Urothelium cell line (cell line): Measurements from ENCODE around the gene IL2RA.

ENCODE experiments used
- DNase-seq: peaks from one replicate; pipeline ENCODE4 v3.0.0; 2011; ENCODE audit warnings: low spot score, mixed read lengths
- FAIRE-seq: peaks from 2 replicates; lab custom pipeline; 2011; peaks lifted over from hg19 to GRCh38; lab: Jason Lieb, UNC

The IL2RA gene

DNA sequence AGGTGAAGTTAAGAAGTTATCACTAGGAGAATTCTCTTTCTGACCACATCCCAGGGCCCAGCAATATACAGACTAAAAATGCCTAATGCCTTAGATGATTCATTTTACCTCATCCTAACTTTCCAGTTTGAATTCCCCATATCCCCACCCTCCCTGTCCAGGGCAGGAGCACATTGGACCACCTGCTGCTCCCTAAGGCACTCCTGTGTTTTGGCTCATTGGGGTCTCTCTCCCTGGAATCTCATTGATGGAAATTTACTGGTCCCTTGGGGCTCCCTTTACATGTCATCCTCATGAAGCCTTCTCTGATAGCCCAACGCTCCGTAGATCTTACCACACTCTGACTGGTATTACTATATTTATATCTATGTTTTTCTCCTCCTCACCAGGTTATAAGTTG is 2.7 kb downstream of the IL2RA start:
- no peak for DNase-seq
- FAIRE-seq: no peak

DNA sequence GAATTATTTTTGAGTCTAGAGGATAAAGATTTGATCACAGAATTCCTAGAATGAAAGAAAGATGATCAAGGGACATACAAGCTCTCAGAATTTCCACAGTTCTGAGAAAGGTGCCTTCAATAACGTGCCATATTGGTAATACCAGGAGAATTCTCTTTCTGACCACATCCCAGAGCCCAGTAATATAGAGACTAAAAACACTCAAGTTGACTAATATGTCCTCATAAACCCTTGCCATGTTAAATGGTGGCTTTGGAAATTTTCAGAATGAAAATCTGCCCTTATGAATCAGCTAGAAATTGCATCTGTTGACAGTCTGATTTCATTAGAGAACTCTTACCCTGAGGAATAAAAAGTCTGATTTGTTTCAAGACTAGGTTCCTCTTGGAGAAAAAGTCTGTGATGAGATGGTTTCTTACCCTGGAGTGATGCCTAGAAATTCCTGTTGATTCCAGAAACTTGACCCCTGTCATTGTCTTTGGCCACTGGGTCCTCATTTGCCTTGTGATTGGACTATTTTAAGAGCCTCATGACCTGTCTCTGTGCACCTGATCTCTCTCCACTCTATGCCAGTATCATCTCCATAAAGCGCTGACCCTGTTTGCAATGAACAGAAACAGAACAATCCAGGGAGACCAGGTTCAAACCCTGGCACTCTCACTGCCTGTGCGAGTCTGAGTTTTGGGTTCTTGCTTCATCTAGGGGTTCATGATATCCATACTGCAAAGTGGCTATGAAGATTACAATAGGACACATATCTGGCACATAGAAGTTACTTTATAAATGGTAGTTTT is 3.3 kb downstream of the IL2RA start:
- FAIRE-seq (no peak), DNase-seq (no peak)

DNA sequence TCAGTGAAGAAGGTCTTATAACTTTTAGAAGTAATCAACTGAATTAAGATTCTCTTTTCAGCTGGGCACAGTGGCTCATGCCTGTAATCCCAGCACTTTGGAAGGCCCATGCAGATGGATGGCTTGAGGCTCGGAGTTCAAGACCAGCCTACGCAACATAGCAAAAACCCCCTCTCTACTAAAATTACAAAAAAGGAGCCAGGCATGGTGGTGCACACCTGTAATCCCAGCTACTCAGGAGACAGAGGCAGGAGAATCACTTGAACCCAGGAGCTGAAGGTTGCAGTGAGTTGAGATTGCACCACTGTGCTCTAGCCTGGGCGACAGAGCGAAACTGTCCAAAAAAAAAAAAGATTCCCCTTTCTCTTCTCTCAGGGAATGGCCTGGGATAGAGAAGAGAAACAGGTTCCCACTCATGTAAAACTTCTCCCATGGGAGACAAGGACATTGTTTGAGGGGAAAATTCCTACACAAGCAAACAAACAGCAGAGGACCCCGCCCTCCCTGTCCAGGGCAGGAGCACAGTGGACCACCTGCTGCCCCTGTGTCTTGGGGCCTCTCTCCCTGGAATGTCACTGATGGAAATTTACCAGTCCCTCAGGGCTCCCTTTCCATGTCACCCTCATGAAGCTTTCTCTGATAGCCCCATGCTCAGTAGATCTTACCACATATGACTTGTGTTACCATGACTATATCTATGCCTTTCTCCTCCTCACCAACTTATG is 5.6 kb downstream of the IL2RA start:
- no peak for FAIRE-seq
- DNase-seq: no peak

DNA sequence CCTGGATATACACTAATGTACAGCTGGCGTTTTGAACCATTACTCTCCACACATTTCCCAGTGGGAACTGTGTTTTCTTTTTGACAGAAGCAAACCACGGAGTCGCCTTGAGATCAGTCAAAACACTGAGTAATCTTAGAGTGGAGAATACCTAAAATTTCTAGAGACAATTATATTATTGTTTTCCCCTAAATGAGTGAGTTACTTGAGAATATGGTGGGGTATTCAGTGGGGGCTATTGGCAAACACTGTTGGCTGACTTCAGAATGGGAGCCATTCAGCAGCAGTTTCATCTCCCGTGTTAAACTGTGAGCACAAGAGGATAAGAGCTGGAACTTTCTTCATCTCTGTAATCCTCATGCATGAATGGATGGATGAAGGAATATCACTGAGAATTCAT is 6.2 kb downstream of the IL2RA start:
- no peak for FAIRE-seq
- no peak for DNase-seq

DNA sequence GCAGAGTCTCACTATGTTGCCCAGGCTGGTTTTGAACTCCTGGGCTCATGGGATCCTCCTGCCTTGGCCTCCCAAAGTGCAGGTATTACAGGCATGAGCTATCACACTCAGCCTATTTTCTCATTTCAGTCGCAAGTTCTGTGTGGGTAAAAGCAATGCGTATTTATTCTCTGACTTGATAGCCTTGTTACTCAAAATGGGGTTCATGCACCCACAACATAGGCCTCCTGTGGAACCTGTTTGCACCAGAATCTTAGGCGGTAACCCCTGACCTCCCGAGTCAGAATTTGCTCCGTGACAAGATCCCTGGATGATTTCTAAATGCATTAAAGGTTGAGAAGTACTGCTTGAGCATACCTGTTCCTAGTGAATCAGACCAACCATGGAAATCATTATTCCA is 7.3 kb downstream of the IL2RA start:
- DNase-seq (no peak), FAIRE-seq (no peak)

DNA sequence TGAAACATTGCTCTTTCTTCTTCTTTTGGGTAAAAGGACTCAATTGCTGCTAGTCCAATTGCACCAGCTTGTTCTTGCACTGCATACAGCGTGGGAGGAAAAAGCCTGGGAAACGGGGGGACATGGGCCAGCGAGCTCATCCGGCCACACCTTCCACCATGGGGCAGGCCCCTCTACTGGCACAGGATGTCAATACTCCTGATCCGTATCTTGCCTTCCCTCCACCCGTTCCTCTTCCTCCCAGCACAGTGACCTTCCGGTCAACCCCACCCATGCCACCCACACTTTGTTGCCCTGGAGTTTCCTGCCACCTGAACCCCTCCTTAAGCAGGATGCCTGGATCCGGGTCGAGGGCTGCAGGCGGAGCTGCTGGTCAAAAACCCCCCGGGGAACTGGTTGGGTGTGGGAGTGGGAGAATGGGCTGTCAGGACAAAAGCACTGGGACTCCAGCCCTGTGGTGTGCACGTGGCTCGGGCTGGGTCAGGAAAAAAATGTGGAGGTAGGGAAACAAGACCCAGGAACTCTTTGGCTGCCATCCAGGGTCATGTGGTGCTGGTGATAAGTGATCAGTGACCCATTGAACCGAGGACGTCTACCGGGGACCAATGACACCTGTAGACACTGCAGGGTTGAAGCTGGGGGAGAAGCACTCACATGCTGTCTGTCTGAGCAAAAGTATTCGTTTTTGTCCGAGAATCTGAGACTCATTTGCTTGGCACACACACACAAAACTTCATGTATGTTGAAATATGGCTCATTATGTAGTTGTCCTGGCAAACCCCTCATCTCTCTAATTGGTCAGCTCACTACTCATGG is 8.1 kb downstream of the IL2RA start:
- FAIRE-seq (no peak), DNase-seq (no peak)

DNA sequence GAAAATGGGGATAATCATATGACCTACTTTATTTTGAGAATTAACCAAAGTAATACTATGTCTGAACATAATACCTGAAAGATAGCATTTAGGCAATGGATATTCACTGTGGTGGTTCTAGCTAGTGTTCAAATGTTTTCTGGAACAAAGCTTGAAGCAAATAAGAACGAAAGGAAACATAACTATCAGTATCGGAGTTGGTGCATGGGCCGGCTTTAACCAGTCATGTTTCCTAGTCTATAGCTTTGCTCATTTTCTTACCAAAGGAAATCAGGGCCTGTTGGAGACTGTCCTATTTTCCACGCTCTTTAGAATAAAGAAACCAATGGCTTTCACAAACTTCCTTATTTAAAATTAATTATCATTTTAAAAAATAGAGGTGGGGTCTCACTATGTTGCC is 8.9 kb downstream of the IL2RA start:
- FAIRE-seq (no peak), DNase-seq (no peak)

DNA sequence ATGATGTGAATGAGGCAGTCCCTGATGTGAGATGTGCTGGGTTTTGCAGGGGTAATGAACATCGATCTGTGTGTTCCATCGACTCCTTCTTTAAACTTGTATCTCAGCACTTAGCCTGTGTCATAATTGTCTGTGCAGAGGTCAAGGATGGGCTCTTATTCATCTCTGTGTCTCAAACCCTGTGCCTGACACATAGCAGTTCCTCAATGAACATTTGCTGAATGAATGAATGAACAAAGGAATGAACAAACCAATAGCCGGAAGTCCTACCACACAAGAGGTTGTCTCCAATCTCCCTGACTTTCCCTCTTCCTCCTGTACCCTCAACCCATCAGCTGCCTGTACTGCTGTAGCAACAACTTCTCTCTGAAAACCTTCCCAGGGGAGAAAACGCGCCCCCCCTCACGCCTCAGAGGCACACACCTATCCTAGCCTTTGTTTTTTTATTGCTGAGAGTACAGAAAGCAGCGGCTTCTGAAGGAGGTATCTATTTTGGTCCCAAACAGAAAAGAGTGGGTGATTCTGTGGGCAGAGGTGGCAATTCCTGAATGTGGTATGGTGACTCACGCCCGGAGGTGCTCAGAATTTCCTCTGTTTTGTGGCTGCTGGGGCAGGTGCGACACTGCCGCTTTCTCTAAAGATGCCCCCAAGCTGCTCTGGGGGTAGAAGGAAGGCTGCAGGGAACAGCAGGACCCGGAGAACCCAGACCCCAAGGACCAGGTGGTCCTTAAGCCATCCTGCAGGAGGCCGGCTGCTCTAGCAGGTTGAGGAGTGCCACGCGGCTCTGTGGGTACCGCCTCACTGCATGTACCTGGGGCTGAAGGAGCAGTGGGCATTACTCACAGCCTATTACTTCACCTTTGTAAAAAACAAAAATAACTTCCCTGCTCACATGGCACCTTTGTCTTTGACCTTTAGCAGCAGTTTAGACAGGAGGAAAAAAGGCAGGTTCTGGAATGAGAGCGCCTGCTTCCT is 9.6 kb downstream of the IL2RA start:
- FAIRE-seq (no peak), DNase-seq (peak; percentile 66)

DNA sequence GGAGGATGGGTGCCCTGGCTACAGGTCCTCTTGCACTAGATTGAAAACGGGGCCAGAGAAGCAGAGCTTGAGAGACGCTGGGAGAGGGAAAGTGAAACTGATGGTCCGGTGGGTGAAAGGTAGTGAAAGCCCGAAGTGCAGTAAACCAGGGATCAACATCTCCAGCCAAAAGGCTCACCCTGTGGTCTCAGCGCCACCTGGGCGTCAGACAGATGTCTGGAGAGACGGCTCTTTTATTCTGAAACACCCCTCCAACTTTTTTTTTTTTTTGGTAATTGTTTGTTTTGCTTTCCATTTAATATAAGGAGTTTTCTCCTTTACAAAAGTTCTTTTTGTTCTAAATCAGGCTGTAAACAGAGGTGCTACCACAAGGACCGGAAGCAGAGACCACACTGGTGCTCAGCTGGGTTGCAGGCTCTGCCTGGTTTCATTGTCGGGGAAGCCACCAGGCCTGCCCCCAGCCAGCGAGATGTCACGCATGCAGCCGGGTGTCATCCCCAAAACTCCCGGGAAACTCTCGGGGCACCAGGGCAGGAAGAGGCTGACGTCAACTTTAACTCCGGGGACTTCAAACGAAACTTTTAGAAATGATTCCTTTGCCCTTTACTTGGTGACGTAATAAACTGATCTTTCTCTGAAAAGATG is 11.2 kb downstream of the IL2RA start:
- peak; percentile 69 for DNase-seq
- FAIRE-seq: no peak

DNA sequence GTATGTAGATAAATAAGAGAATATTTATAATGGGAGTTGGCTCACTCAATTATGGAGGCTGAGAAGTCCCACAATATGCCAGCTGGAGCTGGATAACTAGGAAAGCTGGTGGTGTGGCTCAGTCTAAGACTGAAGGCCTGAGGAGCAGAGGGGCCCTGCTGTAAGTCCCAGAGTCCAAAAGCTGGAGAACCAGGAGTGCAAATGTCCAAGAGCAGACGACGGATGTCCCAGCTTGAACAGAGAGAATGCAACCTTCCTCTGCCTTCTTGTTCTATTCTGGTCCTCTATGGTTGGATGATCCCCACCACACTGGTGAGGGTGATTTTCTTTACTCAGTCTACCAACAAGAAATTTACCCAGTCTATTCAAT is 13.2 kb downstream of the IL2RA start:
- no peak for FAIRE-seq
- no peak for DNase-seq

DNA sequence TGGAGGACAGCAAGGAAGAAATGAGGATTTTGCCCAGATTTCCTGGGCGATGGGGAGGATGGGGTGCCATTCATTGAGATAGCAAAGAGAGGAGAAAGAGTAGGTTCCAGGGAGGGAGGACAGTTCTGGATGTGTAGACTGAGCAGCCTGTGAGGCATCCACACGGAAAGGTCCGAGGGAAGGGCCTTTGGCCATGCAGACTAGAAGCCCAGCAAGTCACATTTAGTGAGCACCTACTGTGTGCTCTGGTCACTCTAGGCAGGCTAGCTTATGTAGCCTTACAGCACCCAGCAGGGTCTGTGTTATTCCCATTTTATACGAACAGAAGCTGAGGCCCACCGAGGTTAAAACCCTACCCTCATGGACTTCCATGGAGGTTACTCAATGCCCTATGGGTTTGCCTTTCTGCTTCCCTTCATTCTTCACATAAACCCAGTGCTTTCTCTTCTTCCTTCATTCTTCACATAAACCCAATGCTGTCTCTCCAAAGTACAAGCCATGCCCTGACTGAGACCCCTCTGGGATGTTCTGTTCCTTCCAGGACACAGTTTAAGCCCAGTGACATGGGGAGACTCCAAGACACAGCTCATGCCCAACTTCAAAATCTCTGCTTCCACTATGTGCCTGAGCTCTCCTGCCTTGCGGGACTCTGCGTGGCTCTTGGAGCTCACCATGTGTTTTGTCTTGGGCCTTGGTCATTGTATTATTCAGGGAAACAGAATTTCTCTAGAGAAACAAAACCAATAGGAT is 13.7 kb downstream of the IL2RA start:
- DNase-seq: no peak
- no peak for FAIRE-seq

DNA sequence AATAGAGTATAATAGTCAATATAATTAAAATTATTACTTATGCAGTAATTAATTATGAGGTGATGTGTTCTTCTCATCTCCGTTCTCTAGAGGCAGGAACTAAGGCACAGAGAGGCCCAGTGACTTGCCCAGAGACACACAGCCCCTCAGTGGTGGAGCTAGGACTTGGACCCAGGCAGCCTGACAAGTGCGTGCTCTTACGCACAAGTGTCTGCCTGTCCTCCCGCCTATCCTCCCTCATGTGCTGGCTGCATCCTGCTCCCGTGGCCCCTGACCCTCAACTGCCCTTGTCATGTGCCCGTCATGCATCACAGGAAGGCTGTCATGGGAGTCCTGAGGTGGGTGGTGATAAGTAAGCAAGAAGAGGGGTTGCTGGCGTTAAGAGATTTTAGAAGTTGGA is 14.3 kb downstream of the IL2RA start:
- DNase-seq: no peak
- no peak for FAIRE-seq

DNA sequence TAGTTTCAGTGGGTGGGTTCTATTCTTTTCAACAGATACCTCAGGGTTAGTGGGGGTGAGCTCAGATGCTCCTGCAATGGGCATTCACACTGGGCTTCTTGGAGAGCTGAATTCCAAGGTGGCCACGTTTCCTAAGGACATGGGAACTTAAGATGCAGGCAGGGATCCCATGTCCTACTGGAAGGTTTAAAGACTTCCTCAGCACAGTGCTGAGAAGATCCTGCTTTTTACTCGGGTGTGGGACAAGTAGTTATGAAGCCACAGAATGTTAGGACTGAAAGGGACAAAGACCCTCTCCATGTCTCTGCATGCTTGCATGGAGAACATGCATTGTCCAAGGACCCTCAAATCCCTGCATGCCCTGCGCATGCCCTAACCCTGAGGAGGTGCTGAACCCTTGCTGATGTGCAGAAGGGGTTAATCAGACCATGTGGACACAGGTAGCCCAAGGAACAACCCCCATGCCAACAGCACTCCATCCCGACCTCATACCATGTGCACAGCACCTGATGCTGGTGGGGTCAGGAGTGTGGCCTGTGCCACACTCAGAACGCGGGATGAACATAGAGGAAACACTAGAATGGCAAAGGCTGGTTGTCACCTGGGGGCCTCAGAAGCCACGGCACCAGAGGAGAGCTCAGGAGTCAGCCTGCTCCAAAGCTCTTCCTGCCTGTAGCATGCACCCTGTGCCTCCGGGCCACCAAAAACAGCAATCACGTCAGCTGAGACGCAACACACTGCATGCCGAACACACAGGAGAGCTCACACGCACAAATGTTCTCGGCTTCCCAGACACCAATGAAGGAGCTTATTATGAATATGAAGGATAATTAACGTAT is 15.2 kb downstream of the IL2RA start:
- FAIRE-seq (no peak), DNase-seq (no peak)

DNA sequence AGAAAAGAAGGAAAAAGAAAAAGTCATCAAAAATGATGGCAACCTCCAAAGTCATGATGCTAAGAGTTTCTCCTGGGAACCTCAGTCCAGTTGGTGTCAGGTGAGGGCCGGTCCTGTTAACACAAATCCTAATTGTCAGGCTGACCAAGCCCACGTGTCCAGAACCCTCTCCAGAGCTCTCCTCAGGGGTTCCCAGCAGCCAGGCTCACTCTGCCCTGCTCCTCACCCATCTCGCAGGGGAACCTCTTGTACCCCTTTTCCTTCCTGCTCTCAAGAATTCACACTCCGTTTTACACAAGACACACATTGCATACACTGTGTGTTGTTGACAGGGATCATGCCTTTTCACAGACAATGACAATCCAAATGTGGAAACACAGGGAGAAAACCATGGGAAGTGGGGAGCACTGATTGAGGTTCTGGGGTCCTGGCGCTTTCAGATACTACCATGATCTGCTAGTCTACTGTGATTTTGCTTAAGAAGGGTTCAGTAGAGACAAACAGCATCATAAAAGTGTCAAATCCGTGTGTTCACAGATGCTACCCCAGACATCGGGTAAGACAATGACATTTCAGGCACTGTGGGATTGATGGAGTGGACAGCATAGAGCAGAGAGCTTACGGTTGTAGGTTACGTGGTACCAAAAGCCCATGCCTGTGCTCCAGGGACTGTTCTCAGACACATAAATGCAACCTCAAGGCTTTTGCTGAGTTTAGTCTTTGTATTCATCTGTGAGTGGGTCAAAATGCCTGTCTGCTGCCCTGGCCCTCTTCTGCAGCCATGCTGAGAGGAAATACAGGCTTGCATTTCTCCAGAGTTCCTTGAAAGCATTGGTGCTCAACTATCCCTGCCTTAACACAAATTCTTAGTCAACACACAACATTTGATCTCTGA is 16.0 kb downstream of the IL2RA start:
- DNase-seq: no peak
- FAIRE-seq: no peak

DNA sequence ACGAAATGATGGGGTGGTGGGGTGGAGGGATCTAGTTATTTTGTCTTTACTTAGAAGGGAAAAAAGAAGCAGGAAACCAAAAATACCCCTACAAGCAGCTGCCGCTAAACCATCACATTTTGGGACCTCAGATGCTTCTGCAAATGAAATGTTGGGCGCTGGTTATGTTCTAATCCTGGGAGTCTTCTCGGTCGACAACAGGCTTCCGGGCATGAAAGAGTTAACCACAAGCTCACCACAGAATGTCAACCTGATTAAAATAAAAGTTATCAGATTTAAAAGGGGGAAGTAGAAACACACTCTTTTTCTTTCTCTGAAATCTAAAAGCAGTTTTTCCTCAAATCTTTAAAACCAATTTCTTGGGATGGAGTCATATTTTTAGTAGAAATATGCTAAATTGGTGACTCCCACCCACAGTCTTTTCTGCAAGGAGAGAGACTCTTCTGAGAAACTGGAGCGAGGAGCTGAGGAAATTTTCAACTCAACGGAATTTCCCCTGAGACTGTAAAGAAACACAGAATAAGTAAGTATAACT is 16.8 kb downstream of the IL2RA start:
- DNase-seq (no peak), FAIRE-seq (no peak)

DNA sequence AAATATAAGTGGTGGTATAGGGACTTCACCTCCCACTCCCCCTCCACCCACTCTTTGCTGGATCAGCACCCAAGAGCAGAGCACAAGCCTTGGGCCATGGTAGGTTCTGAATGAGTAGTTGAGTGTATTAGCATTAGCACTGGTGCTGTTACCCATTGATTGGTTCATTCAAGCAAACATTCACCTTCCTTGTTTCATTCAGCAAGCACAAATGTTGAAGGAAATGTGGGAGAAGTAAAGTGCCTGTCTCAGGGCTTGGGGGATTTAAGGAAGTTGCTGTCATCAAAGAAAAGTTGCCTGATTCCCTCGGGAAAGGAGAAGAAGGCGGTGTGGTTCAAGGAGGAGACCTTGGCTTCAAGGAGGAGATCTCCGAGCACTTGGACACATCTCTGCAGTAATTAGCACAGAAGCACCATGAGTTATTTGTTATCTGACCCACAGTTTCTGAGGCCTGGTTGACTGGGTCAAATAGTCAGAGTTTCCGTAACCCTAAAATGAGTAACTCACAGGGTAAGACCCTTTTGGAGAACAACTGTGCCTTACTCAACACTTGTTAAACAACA is 17.3 kb downstream of the IL2RA start:
- DNase-seq: no peak

DNA sequence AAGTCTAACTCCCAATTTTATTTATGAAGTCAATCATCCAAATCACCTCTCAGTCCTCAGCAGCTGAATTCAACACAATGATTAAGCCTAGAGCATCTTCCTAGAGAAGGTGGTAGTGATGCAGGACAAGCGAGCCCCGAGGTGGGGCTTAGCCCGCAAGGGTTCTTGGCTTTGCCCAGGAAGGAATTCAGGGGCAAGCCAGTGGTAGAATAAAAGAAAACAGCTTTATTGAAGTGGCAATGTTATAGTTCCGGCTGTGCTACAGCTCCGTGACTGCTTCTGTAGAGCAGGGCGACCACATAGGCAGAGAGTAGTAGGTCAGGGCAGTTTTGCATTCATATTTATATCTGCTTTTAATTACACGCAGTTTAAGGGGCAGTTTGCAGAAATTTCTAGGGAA is 18.1 kb downstream of the IL2RA start:
- DNase-seq (no peak), FAIRE-seq (no peak)

More for the DNA sequence above, 17.3 kb downstream of the IL2RA start:
- FAIRE-seq: no peak
